ENCODE measurements around the gene KCNJ1.

KCNJ1 gene

DNA sequence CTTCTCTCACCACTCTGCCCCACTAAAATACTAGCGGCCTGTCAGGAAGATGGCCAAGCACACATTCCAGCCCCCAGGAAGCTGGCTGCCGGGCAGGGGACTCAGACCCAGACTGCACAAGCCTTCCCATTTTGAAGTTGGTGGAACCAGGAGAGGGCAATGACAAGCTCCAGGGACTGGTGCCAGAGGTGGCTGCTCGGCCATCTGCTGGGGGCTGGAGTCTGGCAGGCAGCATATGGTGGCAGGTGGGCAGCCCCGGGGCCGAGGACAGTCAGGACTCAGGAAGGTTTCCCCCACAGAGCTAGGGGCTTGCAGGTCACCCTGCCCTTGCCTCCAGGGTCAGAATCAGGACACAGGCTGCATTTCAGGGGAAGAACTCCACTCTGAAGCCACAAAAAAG is 46.7 kb upstream of the KCNJ1 start:
- H3K4me3 ChIP-seq (ENCODE audit: low read depth, low read length) = no peak overlapping the region
- TF ChIP-seq, protein P1, sequence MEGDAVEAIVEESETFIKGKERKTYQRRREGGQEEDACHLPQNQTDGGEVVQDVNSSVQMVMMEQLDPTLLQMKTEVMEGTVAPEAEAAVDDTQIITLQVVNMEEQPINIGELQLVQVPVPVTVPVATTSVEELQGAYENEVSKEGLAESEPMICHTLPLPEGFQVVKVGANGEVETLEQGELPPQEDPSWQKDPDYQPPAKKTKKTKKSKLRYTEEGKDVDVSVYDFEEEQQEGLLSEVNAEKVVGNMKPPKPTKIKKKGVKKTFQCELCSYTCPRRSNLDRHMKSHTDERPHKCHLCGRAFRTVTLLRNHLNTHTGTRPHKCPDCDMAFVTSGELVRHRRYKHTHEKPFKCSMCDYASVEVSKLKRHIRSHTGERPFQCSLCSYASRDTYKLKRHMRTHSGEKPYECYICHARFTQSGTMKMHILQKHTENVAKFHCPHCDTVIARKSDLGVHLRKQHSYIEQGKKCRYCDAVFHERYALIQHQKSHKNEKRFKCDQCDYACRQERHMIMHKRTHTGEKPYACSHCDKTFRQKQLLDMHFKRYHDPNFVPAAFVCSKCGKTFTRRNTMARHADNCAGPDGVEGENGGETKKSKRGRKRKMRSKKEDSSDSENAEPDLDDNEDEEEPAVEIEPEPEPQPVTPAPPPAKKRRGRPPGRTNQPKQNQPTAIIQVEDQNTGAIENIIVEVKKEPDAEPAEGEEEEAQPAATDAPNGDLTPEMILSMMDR (IDR thresholded peaks at IDR 0.05; ENCODE audit: low read depth, low read length) = no peak
- no peak for TF ChIP-seq POLR2A (IDR thresholded peaks at IDR 0.05; ENCODE audit: extremely low read depth, insufficient read length)
- TF ChIP-seq MYC (IDR thresholded peaks at IDR 0.05; ENCODE audit: low read depth, low read length) = no peak
- TF ChIP-seq, protein P2, sequence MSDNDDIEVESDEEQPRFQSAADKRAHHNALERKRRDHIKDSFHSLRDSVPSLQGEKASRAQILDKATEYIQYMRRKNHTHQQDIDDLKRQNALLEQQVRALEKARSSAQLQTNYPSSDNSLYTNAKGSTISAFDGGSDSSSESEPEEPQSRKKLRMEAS (IDR thresholded peaks at IDR 0.05; ENCODE audit: low read depth, low read length) = no peak
- no peak for DNase-seq (ENCODE audit: low read depth)

DNA sequence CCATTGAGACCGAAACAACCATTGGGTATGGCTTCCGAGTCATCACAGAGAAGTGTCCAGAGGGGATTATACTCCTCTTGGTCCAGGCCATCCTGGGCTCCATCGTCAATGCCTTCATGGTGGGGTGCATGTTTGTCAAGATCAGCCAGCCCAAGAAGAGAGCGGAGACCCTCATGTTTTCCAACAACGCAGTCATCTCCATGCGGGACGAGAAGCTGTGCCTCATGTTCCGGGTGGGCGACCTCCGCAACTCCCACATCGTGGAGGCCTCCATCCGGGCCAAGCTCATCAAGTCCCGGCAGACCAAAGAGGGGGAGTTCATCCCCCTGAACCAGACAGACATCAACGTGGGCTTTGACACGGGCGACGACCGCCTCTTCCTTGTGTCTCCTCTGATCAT is 44.6 kb upstream of the KCNJ1 start:
- TF ChIP-seq, protein P2 (IDR thresholded peaks at IDR 0.05; ENCODE audit: low read depth, low read length) = no peak
- TF ChIP-seq, protein P1 (IDR thresholded peaks at IDR 0.05; ENCODE audit: low read depth, low read length) = no peak
- TF ChIP-seq POLR2A (IDR thresholded peaks at IDR 0.05; ENCODE audit: extremely low read depth, insufficient read length) = no peak
- TF ChIP-seq MYC (IDR thresholded peaks at IDR 0.05; ENCODE audit: low read depth, low read length) = no peak
- no peak for DNase-seq (ENCODE audit: low read depth)
- no peak overlapping the region for H3K4me3 ChIP-seq (ENCODE audit: low read depth, low read length)

DNA sequence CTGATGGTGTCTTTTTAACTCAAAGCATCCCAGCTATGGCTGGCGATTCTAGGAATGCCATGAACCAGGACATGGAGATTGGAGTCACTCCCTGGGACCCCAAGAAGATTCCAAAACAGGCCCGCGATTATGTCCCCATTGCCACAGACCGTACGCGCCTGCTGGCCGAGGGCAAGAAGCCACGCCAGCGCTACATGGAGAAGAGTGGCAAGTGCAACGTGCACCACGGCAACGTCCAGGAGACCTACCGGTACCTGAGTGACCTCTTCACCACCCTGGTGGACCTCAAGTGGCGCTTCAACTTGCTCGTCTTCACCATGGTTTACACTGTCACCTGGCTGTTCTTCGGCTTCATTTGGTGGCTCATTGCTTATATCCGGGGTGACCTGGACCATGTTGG is 44.1 kb upstream of the KCNJ1 start:
- no peak overlapping the region for H3K4me3 ChIP-seq (ENCODE audit: low read depth, low read length)
- no peak for DNase-seq (ENCODE audit: low read depth)
- TF ChIP-seq, protein P1 (IDR thresholded peaks at IDR 0.05; ENCODE audit: low read depth, low read length) = no peak
- TF ChIP-seq, protein P2 (IDR thresholded peaks at IDR 0.05; ENCODE audit: low read depth, low read length) = no peak
- no peak for TF ChIP-seq POLR2A (IDR thresholded peaks at IDR 0.05; ENCODE audit: extremely low read depth, insufficient read length)
- no peak for TF ChIP-seq MYC (IDR thresholded peaks at IDR 0.05; ENCODE audit: low read depth, low read length)

DNA sequence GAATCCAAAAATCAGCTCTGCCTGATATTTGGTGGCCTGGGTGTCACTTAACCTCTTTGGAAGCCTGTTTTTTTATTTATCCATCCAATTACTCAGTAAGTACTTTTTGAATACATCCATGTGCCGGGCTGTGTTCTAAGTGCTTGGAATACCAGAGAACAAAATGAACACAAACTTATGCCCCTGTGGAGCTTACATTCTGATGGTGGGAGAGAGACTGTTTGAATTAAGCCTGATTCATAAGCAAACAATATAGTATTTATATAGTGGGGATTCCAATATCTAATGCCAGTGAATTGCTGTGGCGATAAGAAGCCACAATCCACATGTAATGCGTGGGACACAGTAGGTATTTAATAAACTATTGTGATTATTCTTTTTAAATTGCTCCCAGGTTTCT is 43.5 kb upstream of the KCNJ1 start:
- TF ChIP-seq, protein P1 (IDR thresholded peaks at IDR 0.05; ENCODE audit: low read depth, low read length) = no peak
- TF ChIP-seq POLR2A (IDR thresholded peaks at IDR 0.05; ENCODE audit: extremely low read depth, insufficient read length) (no peak), MYC (IDR thresholded peaks at IDR 0.05; ENCODE audit: low read depth, low read length) (no peak)
- TF ChIP-seq, protein P2 (IDR thresholded peaks at IDR 0.05; ENCODE audit: low read depth, low read length) = no peak
- no peak for DNase-seq (ENCODE audit: low read depth)

DNA sequence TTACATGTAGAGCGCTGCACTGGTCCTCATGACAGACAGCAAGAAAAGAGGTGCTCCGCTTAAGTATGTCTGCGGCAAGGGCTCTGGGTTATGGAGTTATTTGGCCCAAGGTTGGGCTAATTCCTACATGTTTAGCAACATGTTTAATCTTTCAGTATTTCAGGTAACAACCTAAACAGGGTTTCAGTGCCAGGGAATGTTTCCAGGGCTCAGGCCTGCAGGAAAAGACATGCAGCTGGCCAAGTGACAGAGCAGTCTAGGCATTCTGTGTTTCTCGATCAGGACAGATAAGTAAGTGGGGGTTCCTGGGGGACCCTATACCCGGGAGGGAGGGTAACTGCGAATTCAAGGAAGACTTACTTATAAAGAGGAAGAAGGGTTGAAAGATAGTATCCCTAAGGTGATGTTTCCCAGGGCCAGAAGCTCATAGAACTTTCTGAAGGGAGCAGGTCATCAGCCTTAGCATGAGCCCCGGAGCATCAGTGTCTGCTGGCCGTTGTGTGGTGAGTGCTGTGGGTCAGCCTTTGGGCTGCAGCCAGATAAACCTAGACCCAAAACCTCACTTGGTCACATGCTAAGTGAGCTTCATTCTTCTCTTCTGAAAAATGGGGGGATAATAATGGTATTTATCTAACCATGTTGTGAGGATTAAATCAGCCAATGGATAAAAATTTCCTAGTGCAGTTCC is 42.5 kb upstream of the KCNJ1 start:
- DNase-seq (ENCODE audit: low read depth) = no peak
- H3K4me3 ChIP-seq (ENCODE audit: low read depth, low read length) = no peak overlapping the region
- TF ChIP-seq, protein P1 (IDR thresholded peaks at IDR 0.05; ENCODE audit: low read depth, low read length) = no peak
- no peak for TF ChIP-seq MYC (IDR thresholded peaks at IDR 0.05; ENCODE audit: low read depth, low read length)
- TF ChIP-seq, protein P2 (IDR thresholded peaks at IDR 0.05; ENCODE audit: low read depth, low read length) = no peak
- no peak for TF ChIP-seq POLR2A (IDR thresholded peaks at IDR 0.05; ENCODE audit: extremely low read depth, insufficient read length)

More for the DNA sequence above, 43.5 kb upstream of the KCNJ1 start:
- H3K4me3 ChIP-seq (ENCODE audit: low read depth, low read length) = no peak overlapping the region
